ENCODE data around the gene PNKD. TPM values are rescaled to one million over a fixed set of nuclear protein-coding genes. Genes with fewer than 3 reads are reported as not detected.

Gene PNKD
- total and polyA plus RNA-seq, 2 of the 8 experiments (the other 6 are each of a cell fraction or from before 2014, with no cell fraction given), result 43.9 to 65.4 TPM

GRCh38 chr2:218329826-218330593 is 59.7 kb downstream of the PNKD start:
- Histone ChIP-seq H2BK120ac (replicated peaks; ENCODE audit: low read depth, low read length) (no peak overlapping the region), H3K18ac (ENCODE audit: extremely low read depth, low read length) (no peak overlapping the region), H2AK5ac (ENCODE audit: low read depth, low read length) (no peak overlapping the region), H3K23ac (ENCODE audit: insufficient read length) (no peak overlapping the region), H4K20me1 (replicated peaks in 1 of 2; ENCODE audit: control insufficient read depth in 1 of 2, insufficient read depth in 2 of 2, low read length in 2 of 2) (no peaks in the 10 kb centered on the region), H2BK12ac (ENCODE audit: low read depth, low read length) (no peak overlapping the region), H2BK5ac (ENCODE audit: low read depth, low read length) (no peak overlapping the region), H3K79me1 (ENCODE audit: low read depth, low read length) (no peaks in the 10 kb centered on the region), H3K4me1 (replicated peaks in 1 of 4; ENCODE audit: control insufficient read depth in 3 of 4, insufficient read depth in 4 of 4, low read length in 3 of 4) (peaks cover 0 to 24% (median 11%) of the 10 kb centered on the region in 4 experiments; a peak in 6 of 7 replicates), H4K91ac (replicated peaks; ENCODE audit: insufficient read length, low read length) (no peak overlapping the region), H3K9me3 (ENCODE audit: insufficient read depth in 2 of 2, low read depth in 1 of 2, low read length in 1 of 2) (no peaks in the 10 kb centered on the region), H4K8ac (ENCODE audit: extremely low read depth, insufficient read depth, low read length) (peak overlapping the region; percentile 42; the same call in 1 of the 2 replicates), H3K27me3 (replicated peaks in 1 of 4; ENCODE audit: control insufficient read depth in 3 of 4, extremely low read depth in 1 of 4, insufficient read depth in 3 of 4, low read length in 3 of 4) (no peaks in the 10 kb centered on the region), H2AFZ (ENCODE audit: low read length) (no peak overlapping the region), H3K36me3 (ENCODE audit: control insufficient read depth in 2 of 4, insufficient read depth in 4 of 4, low read length in 3 of 4) (no peaks in the 10 kb centered on the region), H3K23me2 (ENCODE audit: low read depth, low read length) (no peaks in the 10 kb centered on the region), H2BK20ac (ENCODE audit: low read length) (no peak overlapping the region), H2BK15ac (ENCODE audit: low read length) (0 out of 2 replicates have a peak overlapping the region, but pooled peaks have one; percentile 72), H3K79me2 (ENCODE audit: control insufficient read depth in 1 of 2, insufficient read depth in 2 of 2, low read length in 2 of 2) (no peaks in the 10 kb centered on the region), H3K4ac (replicated peaks; ENCODE audit: insufficient read length, low read depth, low read length) (no peak overlapping the region), H3K56ac (replicated peaks; ENCODE audit: insufficient read length, low read depth, low read length) (no peak overlapping the region), H3K4me2 (ENCODE audit: insufficient read depth in 1 of 2, low read depth in 2 of 2, low read length in 2 of 2) (no peak overlapping the region), H3K27ac (ENCODE audit: low read depth, low read length) (no peak overlapping the region), H3K4me3 (ENCODE audit: extremely low read depth in 1 of 4, insufficient read depth in 2 of 4, low read depth in 3 of 4, low read length in 4 of 4) (no peak overlapping the region), H4K5ac (ENCODE audit: insufficient read length, low read depth, low read length) (no peak overlapping the region), H3K9ac (replicated peaks in 1 of 4; ENCODE audit: extremely low read depth in 1 of 4, low read depth in 3 of 4, low read length in 3 of 4) (no peak overlapping the region), H3K14ac (ENCODE audit: insufficient read length) (no peak overlapping the region)
- ChIA-PET POLR2A (ENCODE audit: partially characterized antibody) (interaction anchor here (1.1 to 1.5 kb wide), 3 partner anchors 13 to 58 kb away, joined by 3 to 4 read pairs (median 3); partner anchors contain the start of gene TMBIM1), CTCF (ENCODE audit: partially characterized antibody) (interaction anchor here (1.1 to 3.0 kb wide), 6 partner anchors 9 to 68 kb away, joined by 3 to 8 read pairs (median 4); partner anchors contain the start of genes CATIP and TMBIM1)
- FAIRE-seq (no peak), DNase-seq (ENCODE audit: low read depth in 1 of 2, low spot score in 2 of 2) (no peak)
- 85% methylated on average over 8 of the region's 8 CpGs; no CpG with 5 or more reads in 1 of the 2 experiments for WGBS, 2 experiments (ENCODE audit: extremely low coverage in 1 of 2, insufficient coverage in 1 of 2, insufficient read length in 1 of 2, insufficient replicate concordance in 2 of 2, low coverage in 1 of 2, low lambda C conversion rate in 2 of 2, missing lambda C conversion rate in 1 of 2)
- TF ChIP-seq TBP (IDR thresholded peaks at IDR 0.05; ENCODE audit: low read depth, low read length) (no peak), RNF2 (IDR thresholded peaks at IDR 0.05; ENCODE audit: borderline replicate concordance, low read depth, low read length, missing control alignments, poor library complexity, severe bottlenecking) (no peak)
